ENCODE measurements around the gene ESR1. TPM values are rescaled to one million over a fixed set of nuclear protein-coding genes. Genes with fewer than 3 reads are reported as not detected.

ESR1 gene
- total and polyA plus RNA-seq, 9 donors, result 6.6 to 44.5 (median 18.5) TPM

DNA sequence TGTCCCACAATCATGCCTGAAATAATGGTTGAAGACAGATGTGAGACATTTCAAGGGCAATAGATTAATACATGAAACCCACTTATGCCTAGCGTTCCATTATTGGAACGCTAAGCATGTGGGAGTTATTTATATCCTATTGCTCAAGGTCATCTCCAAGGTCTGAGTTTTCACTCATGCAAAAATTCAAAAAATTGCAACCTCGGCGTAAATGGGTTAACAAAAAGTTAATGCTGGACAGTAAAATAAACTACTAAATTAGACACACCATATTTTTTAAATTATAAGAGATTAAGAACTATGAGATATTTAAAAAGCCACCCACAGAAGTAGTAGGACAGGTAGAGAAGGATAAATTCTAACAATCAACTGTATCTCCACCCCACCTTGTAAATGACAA, 98.4 kb downstream of the ESR1 start:
- no peak for DNase-seq
- 62 to 80% (median 77%) methylated on average over 4 of the region's 4 CpGs for WGBS, 3 donors
- no peaks in the 10 kb centered on the region for H3K9me3 ChIP-seq
- no peak overlapping the region for H3K4me3 ChIP-seq
- peaks cover 4% of the 10 kb centered on the region for H3K4me1 ChIP-seq (ENCODE audit: insufficient read depth)
- no peaks in the 10 kb centered on the region for H3K36me3 ChIP-seq
- TF ChIP-seq EP300 (IDR thresholded peaks at IDR 0.05) (no peak), POLR2A (IDR thresholded peaks at IDR 0.05) (no peak)
- TF ChIP-seq, protein P1, sequence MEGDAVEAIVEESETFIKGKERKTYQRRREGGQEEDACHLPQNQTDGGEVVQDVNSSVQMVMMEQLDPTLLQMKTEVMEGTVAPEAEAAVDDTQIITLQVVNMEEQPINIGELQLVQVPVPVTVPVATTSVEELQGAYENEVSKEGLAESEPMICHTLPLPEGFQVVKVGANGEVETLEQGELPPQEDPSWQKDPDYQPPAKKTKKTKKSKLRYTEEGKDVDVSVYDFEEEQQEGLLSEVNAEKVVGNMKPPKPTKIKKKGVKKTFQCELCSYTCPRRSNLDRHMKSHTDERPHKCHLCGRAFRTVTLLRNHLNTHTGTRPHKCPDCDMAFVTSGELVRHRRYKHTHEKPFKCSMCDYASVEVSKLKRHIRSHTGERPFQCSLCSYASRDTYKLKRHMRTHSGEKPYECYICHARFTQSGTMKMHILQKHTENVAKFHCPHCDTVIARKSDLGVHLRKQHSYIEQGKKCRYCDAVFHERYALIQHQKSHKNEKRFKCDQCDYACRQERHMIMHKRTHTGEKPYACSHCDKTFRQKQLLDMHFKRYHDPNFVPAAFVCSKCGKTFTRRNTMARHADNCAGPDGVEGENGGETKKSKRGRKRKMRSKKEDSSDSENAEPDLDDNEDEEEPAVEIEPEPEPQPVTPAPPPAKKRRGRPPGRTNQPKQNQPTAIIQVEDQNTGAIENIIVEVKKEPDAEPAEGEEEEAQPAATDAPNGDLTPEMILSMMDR (IDR thresholded peaks at IDR 0.05), result no peak
- H3K27me3 ChIP-seq, result peaks cover 2% of the 10 kb centered on the region
- intact Hi-C loops (cut with DNase I), result no loop called here
- no peak overlapping the region for H3K27ac ChIP-seq

DNA sequence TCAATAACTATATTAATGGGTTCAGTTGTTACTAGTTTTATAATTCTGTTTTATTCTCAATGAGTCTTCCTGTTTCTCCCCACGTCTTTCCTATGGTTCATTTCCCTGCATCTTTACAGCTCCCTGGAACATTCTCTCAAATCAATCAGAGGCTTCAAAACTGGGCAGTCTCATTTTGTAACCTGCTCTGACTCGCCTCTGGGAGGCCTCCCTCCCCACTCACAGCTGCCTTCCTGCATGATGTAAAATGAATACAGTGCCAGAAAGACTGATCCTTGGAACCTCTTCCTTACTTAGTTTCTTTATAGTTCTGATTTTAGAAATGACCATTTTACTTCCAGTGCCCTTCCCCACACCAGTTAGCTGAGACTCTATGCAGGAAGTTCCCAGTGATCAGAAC, 103.9 kb downstream of the ESR1 start:
- DNase-seq, result no peak
- 76 to 88% (median 87%) methylated on average over 2 of the region's 2 CpGs for WGBS, 3 donors
- Histone ChIP-seq H3K27me3 (no peaks in the 10 kb centered on the region), H3K4me3 (no peak overlapping the region), H3K4me1 (ENCODE audit: insufficient read depth) (peaks cover 3% of the 10 kb centered on the region), H3K9me3 (no peaks in the 10 kb centered on the region), H3K36me3 (no peaks in the 10 kb centered on the region), H3K27ac (no peak overlapping the region)
- TF ChIP-seq EP300 (IDR thresholded peaks at IDR 0.05) (no peak), POLR2A (IDR thresholded peaks at IDR 0.05) (no peak)
- TF ChIP-seq, protein P1 (IDR thresholded peaks at IDR 0.05), result no peak
- intact Hi-C loops (cut with DNase I), result no loop called here

DNA sequence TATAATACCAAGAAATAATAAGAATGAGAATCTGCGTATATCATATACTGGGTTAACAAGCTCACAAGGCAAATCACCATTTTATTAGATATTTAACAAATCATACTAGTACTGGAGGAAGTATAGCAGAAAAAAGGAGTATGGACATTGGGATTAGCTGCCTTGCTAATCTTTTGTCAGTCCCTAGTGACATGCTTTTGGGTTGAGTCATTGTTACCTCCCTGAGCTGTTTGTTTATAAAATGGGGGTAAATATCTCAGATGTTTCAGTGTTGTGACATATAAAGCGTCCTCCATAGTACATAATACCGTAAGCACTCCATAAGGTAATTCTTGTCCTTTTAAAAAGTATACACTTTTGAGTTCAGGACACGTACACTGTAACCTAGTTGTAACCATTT, 107.0 kb downstream of the ESR1 start:
- H3K9me3 ChIP-seq, result no peaks in the 10 kb centered on the region
- DNase-seq, result no peak
- intact Hi-C loops (cut with DNase I), result no loop called here
- no peak overlapping the region for H3K27ac ChIP-seq
- no peaks in the 10 kb centered on the region for H3K36me3 ChIP-seq
- H3K4me1 ChIP-seq (ENCODE audit: insufficient read depth), result no peaks in the 10 kb centered on the region
- H3K27me3 ChIP-seq, result no peaks in the 10 kb centered on the region
- no peak for TF ChIP-seq EP300 (IDR thresholded peaks at IDR 0.05)
- TF ChIP-seq POLR2A (IDR thresholded peaks at IDR 0.05), result no peak
- TF ChIP-seq, protein P1 (IDR thresholded peaks at IDR 0.05), result no peak
- WGBS, 3 donors, result 92 to 94% (median 93%) methylated on average over 4 of the region's 4 CpGs
- H3K4me3 ChIP-seq, result no peak overlapping the region

DNA sequence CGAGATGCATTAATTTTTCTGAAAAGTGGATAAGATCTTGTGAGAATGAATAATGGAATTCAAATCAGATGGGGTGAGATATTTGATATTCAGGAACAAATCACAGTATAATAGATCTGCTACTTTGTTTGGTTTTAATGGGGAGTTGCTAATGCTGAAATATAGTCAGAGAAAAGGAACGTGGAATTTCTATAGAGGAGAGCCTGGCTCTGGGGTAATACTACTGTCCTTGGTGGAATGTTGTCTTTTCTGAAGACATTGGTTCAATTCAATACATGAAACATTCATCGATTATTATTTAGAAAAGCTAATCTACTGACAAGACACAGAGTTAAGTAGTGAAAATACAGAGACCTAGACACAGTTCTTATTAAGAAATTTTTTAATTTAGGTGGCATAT, 108.6 kb downstream of the ESR1 start:
- no peak for TF ChIP-seq EP300 (IDR thresholded peaks at IDR 0.05)
- TF ChIP-seq, protein P1 (IDR thresholded peaks at IDR 0.05), result no peak
- TF ChIP-seq POLR2A (IDR thresholded peaks at IDR 0.05), result no peak
- 86 to 92% (median 92%) methylated on average over 3 of the region's 3 CpGs for WGBS, 3 donors
- DNase-seq, result no peak
- no peaks in the 10 kb centered on the region for H3K9me3 ChIP-seq
- no peaks in the 10 kb centered on the region for H3K4me1 ChIP-seq (ENCODE audit: insufficient read depth)
- intact Hi-C loops (cut with DNase I), result no loop called here
- H3K36me3 ChIP-seq, result no peaks in the 10 kb centered on the region
- H3K27me3 ChIP-seq, result no peaks in the 10 kb centered on the region
- H3K27ac ChIP-seq, result no peak overlapping the region
- H3K4me3 ChIP-seq, result no peak overlapping the region
